Measurements from ENCODE around the gene NOTUM.

- TF ChIP-seq EP300 (IDR thresholded peaks at IDR 0.05; ENCODE audit: low read length), result no peak
- TF ChIP-seq FOXK2 (conservative IDR thresholded peaks at IDR 0.05 in 1 of 2, IDR thresholded peaks at IDR 0.05 in 1 of 2; ENCODE audit: low read depth in 2 of 2), result no peak
- no peak for TF ChIP-seq EGR1 (conservative IDR thresholded peaks at IDR 0.05)
- peak; percentile 50; the same call in 1 of the 2 replicates for TF ChIP-seq POLR2A (conservative IDR thresholded peaks at IDR 0.05)
- no peak for TF ChIP-seq ZNF75A (CRISPR knock-in tag; IDR thresholded peaks at IDR 0.05)
- TF ChIP-seq, protein P1, sequence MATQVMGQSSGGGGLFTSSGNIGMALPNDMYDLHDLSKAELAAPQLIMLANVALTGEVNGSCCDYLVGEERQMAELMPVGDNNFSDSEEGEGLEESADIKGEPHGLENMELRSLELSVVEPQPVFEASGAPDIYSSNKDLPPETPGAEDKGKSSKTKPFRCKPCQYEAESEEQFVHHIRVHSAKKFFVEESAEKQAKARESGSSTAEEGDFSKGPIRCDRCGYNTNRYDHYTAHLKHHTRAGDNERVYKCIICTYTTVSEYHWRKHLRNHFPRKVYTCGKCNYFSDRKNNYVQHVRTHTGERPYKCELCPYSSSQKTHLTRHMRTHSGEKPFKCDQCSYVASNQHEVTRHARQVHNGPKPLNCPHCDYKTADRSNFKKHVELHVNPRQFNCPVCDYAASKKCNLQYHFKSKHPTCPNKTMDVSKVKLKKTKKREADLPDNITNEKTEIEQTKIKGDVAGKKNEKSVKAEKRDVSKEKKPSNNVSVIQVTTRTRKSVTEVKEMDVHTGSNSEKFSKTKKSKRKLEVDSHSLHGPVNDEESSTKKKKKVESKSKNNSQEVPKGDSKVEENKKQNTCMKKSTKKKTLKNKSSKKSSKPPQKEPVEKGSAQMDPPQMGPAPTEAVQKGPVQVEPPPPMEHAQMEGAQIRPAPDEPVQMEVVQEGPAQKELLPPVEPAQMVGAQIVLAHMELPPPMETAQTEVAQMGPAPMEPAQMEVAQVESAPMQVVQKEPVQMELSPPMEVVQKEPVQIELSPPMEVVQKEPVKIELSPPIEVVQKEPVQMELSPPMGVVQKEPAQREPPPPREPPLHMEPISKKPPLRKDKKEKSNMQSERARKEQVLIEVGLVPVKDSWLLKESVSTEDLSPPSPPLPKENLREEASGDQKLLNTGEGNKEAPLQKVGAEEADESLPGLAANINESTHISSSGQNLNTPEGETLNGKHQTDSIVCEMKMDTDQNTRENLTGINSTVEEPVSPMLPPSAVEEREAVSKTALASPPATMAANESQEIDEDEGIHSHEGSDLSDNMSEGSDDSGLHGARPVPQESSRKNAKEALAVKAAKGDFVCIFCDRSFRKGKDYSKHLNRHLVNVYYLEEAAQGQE (IDR thresholded peaks at IDR 0.05; ENCODE audit: borderline replicate concordance), result no peak
- TF ChIP-seq, protein P1 (CRISPR knock-in tag; IDR thresholded peaks at IDR 0.05; ENCODE audit: low read depth), result no peak
- TF ChIP-seq PML (IDR thresholded peaks at IDR 0.05; ENCODE audit: low read length), result no peak
- TF ChIP-seq ZBTB8A (IDR thresholded peaks at IDR 0.05; ENCODE audit: partially characterized antibody), result no peak
- TF ChIP-seq GABPA (tag; conservative IDR thresholded peaks at IDR 0.05; ENCODE audit: low read depth), result no peak
These were observed 40.1 kb downstream of the NOTUM start for GRCh38 chr17:81920612-81921536.
